ENCODE data around the gene MORN4. TPM values are rescaled to one million over a fixed set of nuclear protein-coding genes. Genes with fewer than 3 reads are reported as not detected.
A peak's percentile ranks its signal among the peaks of the same experiment; 100 is the strongest.
"Not testable (repeated sequence)": the region's sequence is repeated elsewhere in the genome, so short reads cannot be mapped to it uniquely, and the experiment has no call there.

The MORN4 gene
- total and polyA plus RNA-seq, 9 of the 15 experiments (the other 6 are each of a cell fraction or from before 2014, with no cell fraction given), result 8.3 to 23.9 (median 11.7) TPM

DNA sequence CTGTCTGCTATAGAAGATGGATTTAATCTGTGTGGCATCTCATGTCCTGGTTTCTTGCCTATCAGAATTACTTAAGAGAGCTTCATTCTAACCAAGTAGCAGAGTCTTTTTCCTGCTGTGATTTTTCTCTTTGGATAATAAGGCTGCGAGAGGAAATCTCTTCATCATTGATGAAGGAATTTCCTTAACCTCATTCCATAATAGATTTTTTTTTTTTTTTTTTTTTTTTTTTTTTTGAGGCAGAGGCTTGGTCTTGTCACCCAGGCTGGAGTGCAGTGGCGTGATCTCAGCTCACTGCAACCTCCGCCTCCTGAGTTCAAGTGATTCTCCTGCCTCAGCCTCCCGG lies 16.1 kb upstream of the MORN4 start:
- BruUV-seq (replicated peaks); H3K27me3 ChIP-seq (ENCODE audit: control insufficient read depth in 2 of 2, insufficient read depth in 2 of 2, low read length in 2 of 2); H3K9me3 ChIP-seq (replicated peaks; ENCODE audit: control insufficient read depth, insufficient read depth, low read depth, low read length); H3K9me1 ChIP-seq (ENCODE audit: control insufficient read depth, insufficient read depth, low read length); ATAC-seq; FAIRE-seq; in situ Hi-C loops (cut with MboI); DNase-seq (ENCODE audit: extremely low read depth in 1 of 4, low spot score in 3 of 4); H3K4me3 ChIP-seq; CTCF ChIA-PET (ENCODE audit: low intra/inter-chr PET ratio); intact Hi-C loops (cut with micrococcal nuclease); H4K20me1 ChIP-seq (replicated peaks; ENCODE audit: control insufficient read depth, insufficient read depth, low read length); H2AFZ ChIP-seq (ENCODE audit: low read depth, low read length): not testable (repeated sequence)
- H3K9ac ChIP-seq (ENCODE audit: insufficient read depth in 1 of 2, low read depth in 2 of 2, low read length in 2 of 2), result peak overlapping the region in 1 of 2 experiments; percentile 56; a peak in 2 of 4 replicates
- WGBS (ENCODE audit: insufficient coverage, low coverage, missing lambda C conversion rate), result 73% methylated on average over 2 of the region's 4 CpGs
- H3K27ac ChIP-seq (ENCODE audit: extremely low read depth, low read depth, low read length), result peak overlapping the region; percentile 89
- H3K4me1 ChIP-seq (replicated peaks in 1 of 2; ENCODE audit: control insufficient read depth in 2 of 2, insufficient read depth in 2 of 2, low read length in 2 of 2), result peaks cover 15 to 64% of the 10 kb centered on the region in 2 experiments
- H3K4me2 ChIP-seq (ENCODE audit: insufficient read depth, low read length), result peak overlapping the region; percentile 71
- TF ChIP-seq FOSL1 (tag; conservative IDR thresholded peaks at IDR 0.05), result peak; percentile 66; the same call in 1 of the 2 replicates
- POLR2A ChIA-PET, result interaction anchor here (0.5 to 1.4 kb wide), 4 partner anchors 9 to 15 kb away, joined by 3 to 5 read pairs (median 3); partner anchors contain the start of gene PI4K2A
- peaks cover 57% of the 10 kb centered on the region for H3K36me3 ChIP-seq (ENCODE audit: control insufficient read depth, insufficient read depth, low read length)
- peaks cover 63% of the 10 kb centered on the region for H3K79me2 ChIP-seq (ENCODE audit: control insufficient read depth, insufficient read depth, low read length)

DNA sequence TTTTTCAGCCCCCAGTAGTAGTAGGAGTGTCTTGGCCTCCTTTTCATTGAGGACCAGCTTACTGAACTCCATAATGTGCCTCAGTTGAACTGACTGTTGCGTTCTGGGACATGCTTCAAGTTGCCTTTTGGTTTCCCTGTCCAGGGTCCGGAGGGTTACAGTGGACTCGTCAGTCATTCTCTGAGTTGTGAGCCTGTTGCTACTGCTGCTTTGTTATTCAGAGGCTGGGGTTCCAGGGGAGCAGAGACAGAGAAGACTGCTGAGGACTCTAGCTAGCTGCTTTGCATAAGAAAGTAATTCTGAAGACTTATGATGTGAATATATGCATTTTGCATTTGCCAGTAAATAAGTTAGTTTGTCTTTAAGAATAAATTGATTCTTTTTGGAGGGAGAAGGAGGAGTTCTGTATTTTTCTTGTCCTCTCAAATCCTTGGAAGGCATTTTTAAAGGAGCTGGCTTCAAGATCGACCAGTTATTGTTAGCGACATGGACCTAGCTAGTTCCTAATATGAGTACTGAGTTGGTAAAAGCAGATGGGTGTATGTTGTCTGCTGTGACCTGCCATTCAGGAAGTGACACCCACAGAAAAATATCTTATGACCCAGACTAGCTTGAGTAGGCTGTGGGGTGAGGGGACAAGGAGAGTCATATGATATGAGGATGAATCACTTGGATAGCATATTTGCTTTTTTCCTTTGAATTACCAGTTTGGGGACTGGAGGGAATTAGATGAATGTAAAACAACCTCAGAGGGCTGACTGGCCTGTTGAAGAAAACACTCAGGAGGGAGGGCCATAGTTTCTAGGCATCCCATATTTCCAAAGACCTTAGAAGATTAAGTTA lies 15.5 kb upstream of the MORN4 start:
- Histone ChIP-seq H3K9me3 (replicated peaks; ENCODE audit: control insufficient read depth, insufficient read depth, low read depth, low read length) (no peaks in the 10 kb centered on the region), H3K36me3 (ENCODE audit: control insufficient read depth, insufficient read depth, low read length) (peaks cover 57% of the 10 kb centered on the region), H3K9me1 (ENCODE audit: control insufficient read depth, insufficient read depth, low read length) (no peaks in the 10 kb centered on the region), H3K4me2 (ENCODE audit: insufficient read depth, low read length) (peak overlapping the region; percentile 71), H3K4me1 (replicated peaks in 1 of 2; ENCODE audit: control insufficient read depth in 2 of 2, insufficient read depth in 2 of 2, low read length in 2 of 2) (peaks cover 11 to 59% of the 10 kb centered on the region in 2 experiments; a peak in 4 of 5 replicates), H4K20me1 (replicated peaks; ENCODE audit: control insufficient read depth, insufficient read depth, low read length) (no peaks in the 10 kb centered on the region), H3K4me3 (no peak overlapping the region), H3K9ac (ENCODE audit: insufficient read depth in 1 of 2, low read depth in 2 of 2, low read length in 2 of 2) (peak overlapping the region; percentile 56 to 78; a peak in 3 of 4 replicates), H2AFZ (ENCODE audit: low read depth, low read length) (peak overlapping the region; percentile 7; the same call in 1 of the 2 replicates), H3K27ac (ENCODE audit: extremely low read depth, low read depth, low read length) (peak overlapping the region; percentile 89), H3K27me3 (ENCODE audit: control insufficient read depth in 2 of 2, insufficient read depth in 2 of 2, low read length in 2 of 2) (no peaks in the 10 kb centered on the region), H3K79me2 (ENCODE audit: control insufficient read depth, insufficient read depth, low read length) (peaks cover 59% of the 10 kb centered on the region)
- ChIA-PET POLR2A (interaction anchor here (1.0 to 1.4 kb wide), 3 partner anchors 9 to 16 kb away, joined by 3 to 5 read pairs (median 3); partner anchors contain the start of gene PI4K2A), CTCF (ENCODE audit: low intra/inter-chr PET ratio) (no interaction called here)
- intact Hi-C loops (cut with micrococcal nuclease) (no loop called here), in situ Hi-C loops (cut with MboI) (no loop called here)
- 26% methylated on average over 5 of the region's 5 CpGs for WGBS (ENCODE audit: insufficient coverage, low coverage, missing lambda C conversion rate)
- peak; percentile 20 to 81 (median 49) for DNase-seq (ENCODE audit: extremely low read depth in 1 of 4, low spot score in 3 of 4)
- BruUV-seq (replicated peaks), result no TSS peak
- peak; percentile 88 for FAIRE-seq
- peak; percentile 79 for ATAC-seq
- TF ChIP-seq CHD4 (IDR thresholded peaks at IDR 0.05; ENCODE audit: insufficient read depth, insufficient replicate concordance, low read depth, low read length, poor library complexity, severe bottlenecking), result no peak
- TF ChIP-seq SREBF2 (CRISPR knock-in tag; IDR thresholded peaks at IDR 0.05), result no peak
- TF ChIP-seq OTX1 (CRISPR knock-in tag; IDR thresholded peaks at IDR 0.05), result no peak
- TF ChIP-seq ZNF324 (CRISPR knock-in tag; IDR thresholded peaks at IDR 0.05), result no peak
- TF ChIP-seq SLC30A9 (CRISPR knock-in tag; IDR thresholded peaks at IDR 0.05), result no peak
- TF ChIP-seq ZMIZ1 (IDR thresholded peaks at IDR 0.05; ENCODE audit: low read depth in 2 of 2, low read length in 2 of 2), result no peak
- TF ChIP-seq JUN (IDR thresholded peaks at IDR 0.05; ENCODE audit: borderline replicate concordance, low read depth, low read length), result peak; percentile 66; the same call in 1 of the 2 replicates
- no peak for TF ChIP-seq JUN (CRISPR knock-in tag; IDR thresholded peaks at IDR 0.05; ENCODE audit: borderline replicate concordance)
- no peak for TF ChIP-seq ZKSCAN3 (CRISPR knock-in tag; IDR thresholded peaks at IDR 0.05)
- no peak for TF ChIP-seq KLF13 (tag; IDR thresholded peaks at IDR 0.05; ENCODE audit: borderline replicate concordance, low read depth)
